Neural cell (in vitro differentiated cells): ENCODE measurements around the gene SP7. TPM values are rescaled to one million over a fixed set of nuclear protein-coding genes. Genes with fewer than 3 reads are reported as not detected.

Experiments used
- H2AFZ ChIP-seq: fragments of 200-600, 300-800 bp; sonication (generic), shearing (Covaris generic); 2 replicates; pipeline ENCODE4 v1.6.0; 2014; ENCODE audit warnings: low read depth, mild to moderate bottlenecking, antibody characterized with exemption, low read length, moderate library complexity
- H3F3A ChIP-seq: fragments of 200-600 bp; shearing (Covaris generic); 2 replicates; pipeline ENCODE4 v1.6.1; 2016; ENCODE audit warnings: mild to moderate bottlenecking, moderate library complexity, mixed read lengths, antibody characterized with exemption, low read length; ENCODE audit not compliant: insufficient read depth, poor library complexity, severe bottlenecking
- H3K27ac ChIP-seq: fragments of 200-600, 300-800 bp; sonication (generic), shearing (Covaris generic); 2 replicates; pipeline ENCODE4 v1.5.1; 2014; ENCODE audit warnings: mild to moderate bottlenecking, low read length, moderate library complexity
- H3K27me3 ChIP-seq: fragments of 300-800, 200-600 bp; sonication (generic), shearing (Covaris generic); 2 replicates; pipeline ENCODE4 v1.6.0; 2014; ENCODE audit warnings: mild to moderate bottlenecking, low read depth, low read length, moderate library complexity; ENCODE audit not compliant: insufficient read depth
- H3K36me3 ChIP-seq: fragments of 300-800, 200-600 bp; sonication (generic), shearing (Covaris generic); 2 replicates; pipeline ENCODE4 v1.5.1; 2014; ENCODE audit warnings: mild to moderate bottlenecking, antibody characterized with exemption, low read length, moderate library complexity; ENCODE audit not compliant: insufficient read depth
- H3K4me2 ChIP-seq: fragments of 300-800, 200-600 bp; sonication (generic), shearing (Covaris generic); 2 replicates; pipeline ENCODE4 v1.6.0; 2014; ENCODE audit warnings: mild to moderate bottlenecking, low read length
- H3K4me3 ChIP-seq: fragments of 300-800, 200-600 bp; sonication (generic), shearing (Covaris generic); 2 replicates; pipeline ENCODE4 v1.5.1; 2014; ENCODE audit warnings: mild to moderate bottlenecking, low read length, moderate library complexity
- H3K79me2 ChIP-seq: fragments of 200-600 bp; shearing (Covaris generic); replicated peaks from 2 replicates; pipeline ENCODE4 v1.6.0; 2014; ENCODE audit warnings: mild to moderate bottlenecking, low read length, moderate library complexity; ENCODE audit not compliant: insufficient read depth
- H3K9ac ChIP-seq: fragments of 300-800, 200-600 bp; sonication (generic), shearing (Covaris generic); 2 replicates; pipeline ENCODE4 v1.6.1; 2016; ENCODE audit warnings: mild to moderate bottlenecking, low read length, mixed read lengths
- H3K9me2 ChIP-seq: fragments of 200-600 bp; shearing (Covaris generic); 2 replicates; pipeline ENCODE4 v1.6.1; 2016; ENCODE audit warnings: mild to moderate bottlenecking, low read length, mixed read lengths; ENCODE audit not compliant: insufficient read depth
- H3K9me3 ChIP-seq: fragments of 200-600, 300-800 bp; sonication (generic), shearing (Covaris generic); 2 replicates; pipeline ENCODE4 v1.6.1; 2016; ENCODE audit warnings: mild to moderate bottlenecking, mixed run types, low read length, moderate library complexity, mixed read lengths
- H4K20me1 ChIP-seq: fragments of 200-600 bp; shearing (Covaris generic); 2 replicates; pipeline ENCODE4 v1.6.1; 2016; ENCODE audit warnings: mild to moderate bottlenecking, mixed run types; ENCODE audit not compliant: insufficient read depth
- EP300 ChIP-seq: fragments of 450-650 bp; conservative IDR thresholded peaks from 2 replicates; pipeline ENCODE4 v1.6.1; 2014; ENCODE audit warnings: antibody characterized with exemption, mild to moderate bottlenecking, moderate library complexity; ENCODE audit not compliant: poor library complexity, severe bottlenecking
- EZH2 ChIP-seq: fragments of 200-600, 300-800 bp; shearing (Covaris generic), sonication (generic); IDR thresholded peaks from 2 replicates; pipeline ENCODE4 v1.6.1; 2014; ENCODE audit warnings: antibody characterized with exemption, low read length, borderline replicate concordance, mild to moderate bottlenecking; ENCODE audit not compliant: insufficient read depth, poor library complexity, severe bottlenecking
- MXI1 ChIP-seq: fragments of 450-650 bp; conservative IDR thresholded peaks from 2 replicates; pipeline ENCODE4 v1.6.1; 2014; ENCODE audit warnings: antibody characterized with exemption, mild to moderate bottlenecking; ENCODE audit not compliant: poor library complexity, severe bottlenecking
- POLR2AphosphoS5 ChIP-seq: IDR thresholded peaks from 2 replicates; pipeline ENCODE4 v1.6.1; 2012
- RAD21 ChIP-seq: fragments of 450-650 bp; conservative IDR thresholded peaks from 2 replicates; pipeline ENCODE4 v1.6.1; 2014; ENCODE audit warnings: antibody characterized with exemption, mild to moderate bottlenecking, moderate library complexity
- SMC3 ChIP-seq: fragments of 450-650 bp; conservative IDR thresholded peaks from 2 replicates; pipeline ENCODE4 v1.6.1; 2014; ENCODE audit warnings: antibody characterized with exemption, mild to moderate bottlenecking, moderate library complexity; ENCODE audit not compliant: poor library complexity
- TAF1 ChIP-seq: IDR thresholded peaks from 2 replicates; pipeline ENCODE4 v1.6.1; 2012; ENCODE audit warnings: low read depth
- polyA plus RNA-seq: library from polyadenylated mRNA; depleted of rRNA; stranded (reverse); fragments of >200 nt; gene quantifications from 2 replicates; pipeline ENCODE4 v1.2.3, GENCODE V29; 2014
- TF ChIP-seq, protein P1 (sequence below): fragments of 450-650 bp; IDR thresholded peaks from 2 replicates; pipeline ENCODE4 v1.5.1; 2014; ENCODE audit warnings: antibody characterized with exemption, mild to moderate bottlenecking, moderate library complexity; ENCODE audit not compliant: poor library complexity, severe bottlenecking
- TF ChIP-seq, protein P2 (sequence below): IDR thresholded peaks from 2 replicates; pipeline ENCODE4 v1.6.1; 2012; ENCODE audit warnings: borderline replicate concordance

Gene SP7
- polyA plus RNA-seq, 1 donor from 2014 or later, result not detected

- no peaks in the 10 kb centered on the region for H3K27me3 ChIP-seq
- no peaks in the 10 kb centered on the region for H3K9me2 ChIP-seq
- H3K36me3 ChIP-seq, result peaks cover 12% of the 10 kb centered on the region
- peak within 1 kb of the TSS; percentile 66 for H3K4me3 ChIP-seq
- H3K4me2 ChIP-seq, result peak within 1 kb of the TSS; percentile 78
- H3K79me2 ChIP-seq, result peaks cover 32% of the 10 kb centered on the region
- peak within 1 kb of the TSS; percentile 76 for H3K9ac ChIP-seq
- no peaks in the 10 kb centered on the region for H4K20me1 ChIP-seq
- H3F3A ChIP-seq, result no peaks in the 10 kb centered on the region
- TF ChIP-seq EZH2 (no peak), MXI1 (peak; percentile 37), TAF1 (no peak), SMC3 (no peak), EP300 (no peak), RAD21 (no peak), POLR2AphosphoS5 (peak; percentile 75)
- TF ChIP-seq, protein P1, sequence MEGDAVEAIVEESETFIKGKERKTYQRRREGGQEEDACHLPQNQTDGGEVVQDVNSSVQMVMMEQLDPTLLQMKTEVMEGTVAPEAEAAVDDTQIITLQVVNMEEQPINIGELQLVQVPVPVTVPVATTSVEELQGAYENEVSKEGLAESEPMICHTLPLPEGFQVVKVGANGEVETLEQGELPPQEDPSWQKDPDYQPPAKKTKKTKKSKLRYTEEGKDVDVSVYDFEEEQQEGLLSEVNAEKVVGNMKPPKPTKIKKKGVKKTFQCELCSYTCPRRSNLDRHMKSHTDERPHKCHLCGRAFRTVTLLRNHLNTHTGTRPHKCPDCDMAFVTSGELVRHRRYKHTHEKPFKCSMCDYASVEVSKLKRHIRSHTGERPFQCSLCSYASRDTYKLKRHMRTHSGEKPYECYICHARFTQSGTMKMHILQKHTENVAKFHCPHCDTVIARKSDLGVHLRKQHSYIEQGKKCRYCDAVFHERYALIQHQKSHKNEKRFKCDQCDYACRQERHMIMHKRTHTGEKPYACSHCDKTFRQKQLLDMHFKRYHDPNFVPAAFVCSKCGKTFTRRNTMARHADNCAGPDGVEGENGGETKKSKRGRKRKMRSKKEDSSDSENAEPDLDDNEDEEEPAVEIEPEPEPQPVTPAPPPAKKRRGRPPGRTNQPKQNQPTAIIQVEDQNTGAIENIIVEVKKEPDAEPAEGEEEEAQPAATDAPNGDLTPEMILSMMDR, result no peak
- TF ChIP-seq, protein P2, sequence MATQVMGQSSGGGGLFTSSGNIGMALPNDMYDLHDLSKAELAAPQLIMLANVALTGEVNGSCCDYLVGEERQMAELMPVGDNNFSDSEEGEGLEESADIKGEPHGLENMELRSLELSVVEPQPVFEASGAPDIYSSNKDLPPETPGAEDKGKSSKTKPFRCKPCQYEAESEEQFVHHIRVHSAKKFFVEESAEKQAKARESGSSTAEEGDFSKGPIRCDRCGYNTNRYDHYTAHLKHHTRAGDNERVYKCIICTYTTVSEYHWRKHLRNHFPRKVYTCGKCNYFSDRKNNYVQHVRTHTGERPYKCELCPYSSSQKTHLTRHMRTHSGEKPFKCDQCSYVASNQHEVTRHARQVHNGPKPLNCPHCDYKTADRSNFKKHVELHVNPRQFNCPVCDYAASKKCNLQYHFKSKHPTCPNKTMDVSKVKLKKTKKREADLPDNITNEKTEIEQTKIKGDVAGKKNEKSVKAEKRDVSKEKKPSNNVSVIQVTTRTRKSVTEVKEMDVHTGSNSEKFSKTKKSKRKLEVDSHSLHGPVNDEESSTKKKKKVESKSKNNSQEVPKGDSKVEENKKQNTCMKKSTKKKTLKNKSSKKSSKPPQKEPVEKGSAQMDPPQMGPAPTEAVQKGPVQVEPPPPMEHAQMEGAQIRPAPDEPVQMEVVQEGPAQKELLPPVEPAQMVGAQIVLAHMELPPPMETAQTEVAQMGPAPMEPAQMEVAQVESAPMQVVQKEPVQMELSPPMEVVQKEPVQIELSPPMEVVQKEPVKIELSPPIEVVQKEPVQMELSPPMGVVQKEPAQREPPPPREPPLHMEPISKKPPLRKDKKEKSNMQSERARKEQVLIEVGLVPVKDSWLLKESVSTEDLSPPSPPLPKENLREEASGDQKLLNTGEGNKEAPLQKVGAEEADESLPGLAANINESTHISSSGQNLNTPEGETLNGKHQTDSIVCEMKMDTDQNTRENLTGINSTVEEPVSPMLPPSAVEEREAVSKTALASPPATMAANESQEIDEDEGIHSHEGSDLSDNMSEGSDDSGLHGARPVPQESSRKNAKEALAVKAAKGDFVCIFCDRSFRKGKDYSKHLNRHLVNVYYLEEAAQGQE, result no peak
- H3K27ac ChIP-seq, result peak within 1 kb of the TSS; percentile 82
- no peaks in the 10 kb centered on the region for H3K9me3 ChIP-seq
- peak within 1 kb of the TSS; percentile 78 for H2AFZ ChIP-seq
Measured at GRCh38 chr12:53380104-53380793, 44.1 kb upstream of the SP7 start, which contains the start of gene SP1. Gene SP1, plus strand, starts transcription at chr12:53380176. Its CDS starts 116 bp downstream, at chr12:53380292.

- Histone ChIP-seq H3K36me3 (peaks cover 12% of the 10 kb centered on the region), H3K9me2 (no peaks in the 10 kb centered on the region), H3K9me3 (no peaks in the 10 kb centered on the region), H3K4me3 (peak overlapping the region; percentile 66), H3K4me2 (peak overlapping the region; percentile 47), H3K27me3 (no peaks in the 10 kb centered on the region), H2AFZ (peak overlapping the region; percentile 78), H3K9ac (peak overlapping the region; percentile 76), H3K79me2 (peaks cover 29% of the 10 kb centered on the region), H3K27ac (peak overlapping the region; percentile 82), H4K20me1 (no peaks in the 10 kb centered on the region), H3F3A (no peaks in the 10 kb centered on the region)
- TF ChIP-seq TAF1 (peak; percentile 37), POLR2AphosphoS5 (peak; percentile 85), EZH2 (no peak), EP300 (peak; percentile 43)
- TF ChIP-seq, protein P1, result peak; percentile 54
Measured at GRCh38 chr12:53379389-53380103, 43.4 kb upstream of the SP7 start.
